HEK293 (cell line): Measurements from ENCODE around the gene ADAM8.

Source experiments
- CTCF ChIA-PET: fragments of 350-600 bp; formaldehyde crosslinking; extraction: SDS; loops from one replicate; lab custom pipeline; 2021; ENCODE audit warnings: antibody characterized with exemption; lab: Yijun Ruan, JAX
- POLR2A ChIA-PET: fragments of 300-600 bp; formaldehyde crosslinking; extraction: SDS; loops from one replicate; lab custom pipeline; 2020; ENCODE audit warnings: antibody characterized with exemption, inconsistent platforms; lab: Yijun Ruan, JAX
- H3K27ac ChIP-seq: fragments of 200-500 bp; sonication (Bioruptor generic); 2 replicates; pipeline ENCODE4 v1.5.1; 2014; ENCODE audit warnings: low read depth, low read length, control low read depth, inconsistent platforms; ENCODE audit errors: extremely low read depth
- H3K36me3 ChIP-seq, 2 experiments: fragments of 200-500 bp in 1 of 2; sonication (Bioruptor generic) in 1 of 2; 1 replicate in 1 of 2; 2 replicates in 1 of 2; pipeline ENCODE4 v1.5.1; 2014 to 2017; ENCODE audit warnings: inconsistent platforms in 2 of 2, low read length in 2 of 2; ENCODE audit not compliant: control insufficient read depth in 2 of 2, insufficient read depth in 1 of 2
- H3K4me1 ChIP-seq: fragments of 200-500 bp; sonication (Bioruptor generic); 2 replicates; pipeline ENCODE4 v1.5.1; 2014; ENCODE audit warnings: mild to moderate bottlenecking, low read length, inconsistent platforms; ENCODE audit not compliant: control insufficient read depth, insufficient read depth
- H3K4me3 ChIP-seq: 2 replicates; pipeline ENCODE4 v1.5.1; 2011; ENCODE audit warnings: low read depth, mild to moderate bottlenecking, control low read depth, low read length, moderate library complexity
- H3K9me3 ChIP-seq: fragments of 200-500 bp; sonication (Bioruptor generic); 2 replicates; pipeline ENCODE4 v1.5.1; 2014; ENCODE audit warnings: low read depth, low read length, inconsistent platforms; ENCODE audit not compliant: control insufficient read depth, insufficient read depth
- BCL11B ChIP-seq: fragments of 450-650 bp; formaldehyde crosslinking; IDR thresholded peaks from 2 replicates; pipeline ENCODE4 v1.5.1; 2016; ENCODE audit warnings: low read depth, missing biosample characterization, missing genetic modification characterization
- GLIS1 ChIP-seq: fragments of 450-650 bp; formaldehyde crosslinking; IDR thresholded peaks from 2 replicates; pipeline ENCODE4 v1.5.1; 2016; ENCODE audit warnings: missing biosample characterization, missing genetic modification characterization
- GLIS2 ChIP-seq: fragments of 450-650 bp; formaldehyde crosslinking; IDR thresholded peaks from 2 replicates; pipeline ENCODE4 v1.5.1; 2016; ENCODE audit warnings: missing biosample characterization, missing genetic modification characterization
- KLF8 ChIP-seq: fragments of 450-650 bp; formaldehyde crosslinking; IDR thresholded peaks from 2 replicates; pipeline ENCODE4 v1.5.1; 2016; ENCODE audit warnings: missing biosample characterization, missing genetic modification characterization
- ZBTB48 ChIP-seq: fragments of 450-650 bp; formaldehyde crosslinking; IDR thresholded peaks from 2 replicates; pipeline ENCODE4 v1.5.1; 2016; ENCODE audit warnings: missing biosample characterization, missing genetic modification characterization
- ZFP41 ChIP-seq: fragments of 450-650 bp; formaldehyde crosslinking; IDR thresholded peaks from 2 replicates; pipeline ENCODE4 v1.5.1; 2016; ENCODE audit warnings: missing biosample characterization, missing genetic modification characterization, borderline replicate concordance
- ZNF184 ChIP-seq: fragments of 450-650 bp; IDR thresholded peaks from 2 replicates; pipeline ENCODE4 v1.5.1; 2018; ENCODE audit warnings: missing biosample characterization, mild to moderate bottlenecking, missing genetic modification characterization
- ZNF223 ChIP-seq: fragments of 450-650 bp; formaldehyde crosslinking; IDR thresholded peaks from 2 replicates; pipeline ENCODE4 v1.5.1; 2016; ENCODE audit warnings: missing biosample characterization, missing genetic modification characterization
- ZNF23 ChIP-seq: fragments of 450-650 bp; formaldehyde crosslinking; IDR thresholded peaks from 2 replicates; pipeline ENCODE4 v1.5.1; 2016; ENCODE audit warnings: missing biosample characterization, missing genetic modification characterization, borderline replicate concordance
- ZNF266 ChIP-seq: fragments of 450-650 bp; formaldehyde crosslinking; IDR thresholded peaks from 2 replicates; pipeline ENCODE4 v1.5.1; 2016; ENCODE audit warnings: missing biosample characterization, missing genetic modification characterization, low read depth
- ZNF274 ChIP-seq, 2 experiments: fragments of 200-500 bp in 1 of 2; fragments of 450-650 bp in 1 of 2; sonication (Bioruptor generic) in 1 of 2; formaldehyde crosslinking in 1 of 2; IDR thresholded peaks; 2 replicates each; pipeline versions ENCODE4 v1.5.1 to v1.6.1; 2014 to 2016; ENCODE audit warnings: borderline replicate concordance in 1 of 2, inconsistent platforms in 1 of 2, low read length in 1 of 2, missing biosample characterization in 1 of 2, missing genetic modification characterization in 1 of 2
- ZNF555 ChIP-seq: fragments of 450-650 bp; formaldehyde crosslinking; conservative IDR thresholded peaks from 2 replicates; pipeline ENCODE4 v1.5.1; 2017; ENCODE audit warnings: missing biosample characterization, mild to moderate bottlenecking, missing genetic modification characterization, inconsistent platforms
- ZNF558 ChIP-seq: fragments of 450-650 bp; formaldehyde crosslinking; IDR thresholded peaks from 2 replicates; pipeline ENCODE4 v1.5.1; 2016; ENCODE audit warnings: missing biosample characterization, missing genetic modification characterization
- ZNF560 ChIP-seq: fragments of 450-650 bp; formaldehyde crosslinking; IDR thresholded peaks from 2 replicates; pipeline ENCODE4 v1.5.1; 2017; ENCODE audit warnings: missing biosample characterization, missing genetic modification characterization, borderline replicate concordance
- ZNF654 ChIP-seq: fragments of 450-650 bp; formaldehyde crosslinking; IDR thresholded peaks from 2 replicates; pipeline ENCODE4 v1.5.1; 2016; ENCODE audit warnings: low read depth, missing biosample characterization, missing genetic modification characterization
- ZNF776 ChIP-seq: fragments of 450-650 bp; formaldehyde crosslinking; IDR thresholded peaks from 2 replicates; pipeline ENCODE4 v1.5.0; 2017; ENCODE audit warnings: missing biosample characterization, missing genetic modification characterization, borderline replicate concordance
- TF ChIP-seq, protein P1 (sequence below): fragments of 450-650 bp; formaldehyde crosslinking; IDR thresholded peaks from 2 replicates; pipeline ENCODE4 v1.5.1; 2016; ENCODE audit warnings: missing biosample characterization, missing genetic modification characterization
- TF ChIP-seq, protein P2 (sequence below): IDR thresholded peaks from 2 replicates; pipeline ENCODE4 v1.6.1; 2011; ENCODE audit warnings: mild to moderate bottlenecking, low read depth, low read length, borderline replicate concordance
- TF ChIP-seq, protein P3 (sequence below): fragments of 450-650 bp; formaldehyde crosslinking; IDR thresholded peaks from 2 replicates; pipeline ENCODE4 v1.5.1; 2016; ENCODE audit warnings: missing biosample characterization, missing genetic modification characterization
- TF ChIP-seq, protein P4 (sequence below): fragments of 450-650 bp; formaldehyde crosslinking; optimal IDR thresholded peaks from 2 replicates; pipeline ENCODE3; 2016; ENCODE audit warnings: missing biosample characterization, mild to moderate bottlenecking, missing genetic modification characterization
- TF ChIP-seq, protein P5 (sequence below): fragments of 450-650 bp; formaldehyde crosslinking; IDR thresholded peaks from 2 replicates; pipeline ENCODE4 v1.5.1; 2016; ENCODE audit warnings: missing biosample characterization, missing genetic modification characterization
- TF ChIP-seq, protein P6 (sequence below): fragments of 450-650 bp; formaldehyde crosslinking; IDR thresholded peaks from 2 replicates; pipeline ENCODE4 v1.5.1; 2016; ENCODE audit warnings: missing biosample characterization, missing genetic modification characterization, low read depth

ADAM8 gene

DNA sequence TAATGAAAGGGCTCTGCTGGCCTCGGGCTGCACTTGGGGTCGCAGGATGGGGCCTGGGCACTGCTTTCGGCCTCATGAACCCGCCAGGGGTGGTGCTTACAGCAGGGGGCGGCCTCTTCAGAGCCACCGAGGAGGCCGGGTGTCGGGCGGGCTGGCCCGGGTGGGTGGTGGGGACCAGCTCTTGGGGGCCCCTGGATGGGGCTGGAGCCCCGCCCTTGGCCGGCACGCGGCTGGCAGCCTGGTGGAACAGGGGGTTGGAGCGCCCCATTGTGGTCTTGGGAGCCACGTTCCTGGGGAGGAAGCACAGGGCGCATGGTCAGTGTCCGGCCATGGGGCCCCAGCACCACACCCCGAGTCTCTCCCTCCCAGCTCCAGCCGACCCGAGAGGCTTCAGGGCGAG is 8.8 kb downstream of the ADAM8 start:
- Histone ChIP-seq H3K9me3 (no peaks in the 10 kb centered on the region), H3K4me3 (no peak overlapping the region), H3K36me3 (peaks cover 0 to 10% of the 10 kb centered on the region in 2 experiments; a peak in 1 of 3 replicates), H3K4me1 (no peaks in the 10 kb centered on the region), H3K27ac (no peak overlapping the region)
- no peak for TF ChIP-seq ZNF560 (tag by site-specific recombination)
- TF ChIP-seq, protein P1, sequence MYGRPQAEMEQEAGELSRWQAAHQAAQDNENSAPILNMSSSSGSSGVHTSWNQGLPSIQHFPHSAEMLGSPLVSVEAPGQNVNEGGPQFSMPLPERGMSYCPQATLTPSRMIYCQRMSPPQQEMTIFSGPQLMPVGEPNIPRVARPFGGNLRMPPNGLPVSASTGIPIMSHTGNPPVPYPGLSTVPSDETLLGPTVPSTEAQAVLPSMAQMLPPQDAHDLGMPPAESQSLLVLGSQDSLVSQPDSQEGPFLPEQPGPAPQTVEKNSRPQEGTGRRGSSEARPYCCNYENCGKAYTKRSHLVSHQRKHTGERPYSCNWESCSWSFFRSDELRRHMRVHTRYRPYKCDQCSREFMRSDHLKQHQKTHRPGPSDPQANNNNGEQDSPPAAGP = no peak
- TF ChIP-seq ZNF266 (tag by site-specific recombination) = no peak
- TF ChIP-seq ZNF654 = no peak
- TF ChIP-seq ZNF23 = no peak
- TF ChIP-seq, protein P2, sequence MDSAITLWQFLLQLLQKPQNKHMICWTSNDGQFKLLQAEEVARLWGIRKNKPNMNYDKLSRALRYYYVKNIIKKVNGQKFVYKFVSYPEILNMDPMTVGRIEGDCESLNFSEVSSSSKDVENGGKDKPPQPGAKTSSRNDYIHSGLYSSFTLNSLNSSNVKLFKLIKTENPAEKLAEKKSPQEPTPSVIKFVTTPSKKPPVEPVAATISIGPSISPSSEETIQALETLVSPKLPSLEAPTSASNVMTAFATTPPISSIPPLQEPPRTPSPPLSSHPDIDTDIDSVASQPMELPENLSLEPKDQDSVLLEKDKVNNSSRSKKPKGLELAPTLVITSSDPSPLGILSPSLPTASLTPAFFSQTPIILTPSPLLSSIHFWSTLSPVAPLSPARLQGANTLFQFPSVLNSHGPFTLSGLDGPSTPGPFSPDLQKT = no peak
- TF ChIP-seq, protein P3, sequence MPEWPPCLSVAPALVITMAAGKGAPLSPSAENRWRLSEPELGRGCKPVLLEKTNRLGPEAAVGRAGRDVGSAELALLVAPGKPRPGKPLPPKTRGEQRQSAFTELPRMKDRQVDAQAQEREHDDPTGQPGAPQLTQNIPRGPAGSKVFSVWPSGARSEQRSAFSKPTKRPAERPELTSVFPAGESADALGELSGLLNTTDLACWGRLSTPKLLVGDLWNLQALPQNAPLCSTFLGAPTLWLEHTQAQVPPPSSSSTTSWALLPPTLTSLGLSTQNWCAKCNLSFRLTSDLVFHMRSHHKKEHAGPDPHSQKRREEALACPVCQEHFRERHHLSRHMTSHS = no peak
- TF ChIP-seq BCL11B (tag by site-specific recombination) = no peak
- TF ChIP-seq ZNF776 (tag by site-specific recombination) = no peak
- TF ChIP-seq ZNF184 (tag by site-specific recombination) = no peak
- TF ChIP-seq ZNF223 (tag by site-specific recombination) = no peak
- TF ChIP-seq ZNF274 (IDR thresholded peaks at IDR 0.05; ENCODE audit: low read length) = no peak
- no peak for TF ChIP-seq ZNF274 (tag by site-specific recombination; IDR thresholded peaks at IDR 0.05; ENCODE audit: borderline replicate concordance)
- TF ChIP-seq, protein P4, sequence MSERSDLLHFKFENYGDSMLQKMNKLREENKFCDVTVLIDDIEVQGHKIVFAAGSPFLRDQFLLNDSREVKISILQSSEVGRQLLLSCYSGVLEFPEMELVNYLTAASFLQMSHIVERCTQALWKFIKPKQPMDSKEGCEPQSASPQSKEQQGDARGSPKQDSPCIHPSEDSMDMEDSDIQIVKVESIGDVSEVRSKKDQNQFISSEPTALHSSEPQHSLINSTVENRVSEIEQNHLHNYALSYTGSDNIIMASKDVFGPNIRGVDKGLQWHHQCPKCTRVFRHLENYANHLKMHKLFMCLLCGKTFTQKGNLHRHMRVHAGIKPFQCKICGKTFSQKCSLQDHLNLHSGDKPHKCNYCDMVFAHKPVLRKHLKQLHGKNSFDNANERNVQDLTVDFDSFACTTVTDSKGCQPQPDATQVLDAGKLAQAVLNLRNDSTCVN (tag by site-specific recombination) = no peak
- TF ChIP-seq ZBTB48 (tag by site-specific recombination) = no peak
- no peak for TF ChIP-seq ZNF555 (tag by site-specific recombination)
- TF ChIP-seq GLIS2 (tag by site-specific recombination) = no peak
- TF ChIP-seq, protein P5, sequence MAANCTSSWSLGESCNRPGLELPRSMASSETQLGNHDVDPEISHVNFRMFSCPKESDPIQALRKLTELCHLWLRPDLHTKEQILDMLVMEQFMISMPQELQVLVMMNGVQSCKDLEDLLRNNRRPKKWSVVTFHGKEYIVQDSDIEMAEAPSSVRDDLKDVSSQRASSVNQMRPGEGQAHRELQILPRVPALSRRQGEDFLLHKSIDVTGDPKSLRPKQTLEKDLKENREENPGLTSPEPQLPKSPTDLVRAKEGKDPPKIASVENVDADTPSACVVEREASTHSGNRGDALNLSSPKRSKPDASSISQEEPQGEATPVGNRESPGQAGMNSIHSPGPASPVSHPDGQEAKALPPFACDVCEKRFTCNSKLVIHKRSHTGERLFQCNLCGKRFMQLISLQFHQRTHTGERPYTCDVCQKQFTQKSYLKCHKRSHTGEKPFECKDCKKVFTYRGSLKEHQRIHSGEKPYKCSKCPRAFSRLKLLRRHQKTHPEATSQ (tag by site-specific recombination) = no peak
- ChIA-PET CTCF (interaction anchor here (0.7 kb wide), 1 partner anchor 125 kb away, joined by 3 read pairs; no protein-coding TSS in a partner anchor), POLR2A (no interaction called here)

DNA sequence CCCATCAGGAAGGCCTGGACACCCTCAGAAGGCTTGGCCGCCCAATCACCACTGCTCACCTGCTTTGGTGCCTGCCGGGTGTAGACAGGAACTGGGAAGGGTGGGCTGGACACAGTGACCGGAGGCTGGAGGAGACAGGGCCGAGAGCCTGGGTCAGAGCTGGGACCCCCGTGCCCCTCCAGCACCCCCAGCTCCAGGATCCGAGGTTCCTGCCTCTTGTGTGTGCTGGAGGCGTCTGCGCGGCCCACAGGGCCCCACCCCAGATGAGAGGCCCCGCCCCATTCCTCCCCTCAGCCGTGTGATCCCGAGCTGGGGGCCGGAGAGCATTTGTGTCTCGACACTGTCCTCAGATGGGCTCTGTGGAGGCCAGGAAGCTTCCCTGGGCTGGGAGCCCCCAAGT is 9.4 kb downstream of the ADAM8 start:
- Histone ChIP-seq H3K4me1 (peaks cover under 1% of the 10 kb centered on the region), H3K9me3 (no peaks in the 10 kb centered on the region), H3K27ac (no peak overlapping the region), H3K4me3 (no peak overlapping the region), H3K36me3 (peaks cover 0 to 10% of the 10 kb centered on the region in 2 experiments; a peak in 1 of 3 replicates)
- POLR2A ChIA-PET = no interaction called here
- CTCF ChIA-PET = interaction anchor here (0.7 kb wide), 1 partner anchor 124 kb away, joined by 3 read pairs; no protein-coding TSS in a partner anchor
- no peak for TF ChIP-seq KLF8
- no peak for TF ChIP-seq GLIS1 (tag by site-specific recombination)
- TF ChIP-seq, protein P6, sequence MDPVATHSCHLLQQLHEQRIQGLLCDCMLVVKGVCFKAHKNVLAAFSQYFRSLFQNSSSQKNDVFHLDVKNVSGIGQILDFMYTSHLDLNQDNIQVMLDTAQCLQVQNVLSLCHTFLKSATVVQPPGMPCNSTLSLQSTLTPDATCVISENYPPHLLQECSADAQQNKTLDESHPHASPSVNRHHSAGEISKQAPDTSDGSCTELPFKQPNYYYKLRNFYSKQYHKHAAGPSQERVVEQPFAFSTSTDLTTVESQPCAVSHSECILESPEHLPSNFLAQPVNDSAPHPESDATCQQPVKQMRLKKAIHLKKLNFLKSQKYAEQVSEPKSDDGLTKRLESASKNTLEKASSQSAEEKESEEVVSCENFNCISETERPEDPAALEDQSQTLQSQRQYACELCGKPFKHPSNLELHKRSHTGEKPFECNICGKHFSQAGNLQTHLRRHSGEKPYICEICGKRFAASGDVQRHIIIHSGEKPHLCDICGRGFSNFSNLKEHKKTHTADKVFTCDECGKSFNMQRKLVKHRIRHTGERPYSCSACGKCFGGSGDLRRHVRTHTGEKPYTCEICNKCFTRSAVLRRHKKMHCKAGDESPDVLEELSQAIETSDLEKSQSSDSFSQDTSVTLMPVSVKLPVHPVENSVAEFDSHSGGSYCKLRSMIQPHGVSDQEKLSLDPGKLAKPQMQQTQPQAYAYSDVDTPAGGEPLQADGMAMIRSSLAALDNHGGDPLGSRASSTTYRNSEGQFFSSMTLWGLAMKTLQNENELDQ = no peak
- TF ChIP-seq ZNF558 (tag by site-specific recombination) = no peak
- no peak for TF ChIP-seq ZFP41 (tag by site-specific recombination)
